HepG2 (cell line): ENCODE results near the gene SLC29A3. TPM values are rescaled to one million over a fixed set of nuclear protein-coding genes. Genes with fewer than 3 reads are reported as not detected.

Experiments used
- DBP ChIP-seq: sonication (generic); formaldehyde crosslinking; IDR thresholded peaks from 2 replicates; pipeline ENCODE4 v1.4.0; 2020; ENCODE audit warnings: missing genetic modification reagents; ENCODE audit errors: not compliant biosample characterization
- GATA4 ChIP-seq: sonication (generic); IDR thresholded peaks from 2 replicates; pipeline ENCODE4 v1.6.1; 2016; ENCODE audit warnings: antibody characterized with exemption, low read depth, borderline replicate concordance
- KLF11 ChIP-seq: IDR thresholded peaks from 2 replicates; pipeline ENCODE4 v1.6.1; 2016; ENCODE audit warnings: missing compliant biosample characterization
- KLF6 ChIP-seq: IDR thresholded peaks from 2 replicates; pipeline ENCODE4 v1.8.0; 2016; ENCODE audit warnings: missing biosample characterization, missing genetic modification reagents
- MIER2 ChIP-seq: IDR thresholded peaks from 2 replicates; pipeline ENCODE4 v1.6.1; 2016; ENCODE audit warnings: missing biosample characterization, missing genetic modification reagents
- MYPOP ChIP-seq: sonication (generic); formaldehyde crosslinking; IDR thresholded peaks from 2 replicates; pipeline ENCODE4 v1.8.1; 2023; ENCODE audit warnings: mild to moderate bottlenecking, moderate library complexity, missing genetic modification reagents
- NFE2 ChIP-seq: sonication (generic); formaldehyde crosslinking; IDR thresholded peaks from 2 replicates; pipeline ENCODE4 v1.4.0; 2020; ENCODE audit warnings: missing genetic modification reagents
- PHB2 ChIP-seq: fragments of 450-650 bp; IDR thresholded peaks from 2 replicates; pipeline ENCODE4 v1.6.1; 2018; ENCODE audit not compliant: partially characterized antibody
- SETDB1 ChIP-seq: sonication (generic); formaldehyde crosslinking; IDR thresholded peaks from 2 replicates; pipeline ENCODE4 v1.5.1; 2020; ENCODE audit warnings: missing genetic modification reagents, mild to moderate bottlenecking, borderline replicate concordance
- SOX6 ChIP-seq, 2 experiments: fragments of 450-650 bp in 1 of 2; sonication (generic) in 1 of 2; formaldehyde crosslinking in 1 of 2; IDR thresholded peaks; 2 replicates each; pipeline versions ENCODE4 v1.4.0 to v1.6.1; 2017 to 2020; ENCODE audit warnings: antibody characterized with exemption in 1 of 2, mild to moderate bottlenecking in 1 of 2, missing genetic modification reagents in 1 of 2
- SRF ChIP-seq: IDR thresholded peaks from 2 replicates; pipeline ENCODE4 v1.6.1; 2011; ENCODE audit warnings: mild to moderate bottlenecking, low read depth, low read length, moderate library complexity
- TOE1 ChIP-seq: sonication (generic); formaldehyde crosslinking; IDR thresholded peaks from 2 replicates; pipeline ENCODE4 v1.4.0; 2020; ENCODE audit warnings: mild to moderate bottlenecking, missing genetic modification reagents
- YEATS4 ChIP-seq: sonication (generic); formaldehyde crosslinking; IDR thresholded peaks from 2 replicates; pipeline ENCODE4 v1.4.0; 2020; ENCODE audit warnings: missing genetic modification reagents, borderline replicate concordance
- ZNF136 ChIP-seq: sonication (generic); formaldehyde crosslinking; IDR thresholded peaks from 2 replicates; pipeline ENCODE4 v1.8.1; 2022; ENCODE audit warnings: low read depth, mild to moderate bottlenecking, moderate library complexity, missing genetic modification reagents
- ZNF225 ChIP-seq: sonication (generic); formaldehyde crosslinking; IDR thresholded peaks from 2 replicates; pipeline ENCODE4 v1.4.0; 2020; ENCODE audit warnings: mild to moderate bottlenecking, missing genetic modification reagents
- ZNF33B ChIP-seq: sonication (generic); formaldehyde crosslinking; IDR thresholded peaks from 2 replicates; pipeline ENCODE4 v1.5.1; 2020; ENCODE audit warnings: mild to moderate bottlenecking, missing genetic modification reagents
- ZNF570 ChIP-seq: sonication (generic); formaldehyde crosslinking; IDR thresholded peaks from 2 replicates; pipeline ENCODE4 v1.4.0; 2020; ENCODE audit warnings: mild to moderate bottlenecking, missing genetic modification reagents, borderline replicate concordance
- ZNF761 ChIP-seq: sonication (generic); formaldehyde crosslinking; conservative IDR thresholded peaks from 2 replicates; pipeline ENCODE4 v1.4.0; 2020; ENCODE audit warnings: mild to moderate bottlenecking, missing genetic modification reagents
- polyA plus RNA-seq, 8 experiments: library from polyadenylated mRNA; depleted of rRNA in 3 of 8; stranded (reverse) in 7 of 8; unstranded in 1 of 8; fragments of >200 nt; fragmentation: Illumina TruSeq in 4 of 8; extraction: Trizol in 4 of 8; gene quantifications; 2 replicates each; pipeline versions ENCODE4 v1.2.1 to v1.2.3, GENCODE V29; 2011 to 2016; ENCODE audit warnings: low read depth in 4 of 8, missing spikeins in 1 of 8, mixed read lengths in 1 of 8; ENCODE audit not compliant: insufficient read depth in 1 of 8
- total RNA-seq, 5 experiments: library from RNA; depleted of rRNA; stranded (reverse); fragments of >200 nt; fragmentation: Illumina TruSeq; extraction: Trizol; gene quantifications; 2 replicates each; pipeline ENCODE4 v1.2.3, GENCODE V29; 2016; ENCODE audit warnings: low read depth in 1 of 5
- TF ChIP-seq, protein P1 (sequence below): sonication (generic); formaldehyde crosslinking; IDR thresholded peaks from 2 replicates; pipeline ENCODE4 v1.4.0; 2020; ENCODE audit warnings: missing genetic modification reagents, borderline replicate concordance
- TF ChIP-seq, protein P2 (sequence below), 2 experiments: sonication (generic) in 1 of 2; formaldehyde crosslinking in 1 of 2; IDR thresholded peaks; 2 replicates each; pipeline versions ENCODE4 v1.5.1 to v1.6.1; 2011 to 2020; ENCODE audit warnings: borderline replicate concordance in 1 of 2, low read depth in 1 of 2, low read length in 1 of 2, mild to moderate bottlenecking in 1 of 2, missing genetic modification reagents in 1 of 2, moderate library complexity in 1 of 2
- TF ChIP-seq, protein P3 (sequence below): fragments of 450-650 bp; IDR thresholded peaks from 2 replicates; pipeline ENCODE4 v1.6.1; 2017

The SLC29A3 gene
- total and polyA plus RNA-seq, 2 of the 13 experiments (the other 11 are each of a cell fraction or from before 2014, with no cell fraction given): 8.6 to 11.8 TPM

DNA sequence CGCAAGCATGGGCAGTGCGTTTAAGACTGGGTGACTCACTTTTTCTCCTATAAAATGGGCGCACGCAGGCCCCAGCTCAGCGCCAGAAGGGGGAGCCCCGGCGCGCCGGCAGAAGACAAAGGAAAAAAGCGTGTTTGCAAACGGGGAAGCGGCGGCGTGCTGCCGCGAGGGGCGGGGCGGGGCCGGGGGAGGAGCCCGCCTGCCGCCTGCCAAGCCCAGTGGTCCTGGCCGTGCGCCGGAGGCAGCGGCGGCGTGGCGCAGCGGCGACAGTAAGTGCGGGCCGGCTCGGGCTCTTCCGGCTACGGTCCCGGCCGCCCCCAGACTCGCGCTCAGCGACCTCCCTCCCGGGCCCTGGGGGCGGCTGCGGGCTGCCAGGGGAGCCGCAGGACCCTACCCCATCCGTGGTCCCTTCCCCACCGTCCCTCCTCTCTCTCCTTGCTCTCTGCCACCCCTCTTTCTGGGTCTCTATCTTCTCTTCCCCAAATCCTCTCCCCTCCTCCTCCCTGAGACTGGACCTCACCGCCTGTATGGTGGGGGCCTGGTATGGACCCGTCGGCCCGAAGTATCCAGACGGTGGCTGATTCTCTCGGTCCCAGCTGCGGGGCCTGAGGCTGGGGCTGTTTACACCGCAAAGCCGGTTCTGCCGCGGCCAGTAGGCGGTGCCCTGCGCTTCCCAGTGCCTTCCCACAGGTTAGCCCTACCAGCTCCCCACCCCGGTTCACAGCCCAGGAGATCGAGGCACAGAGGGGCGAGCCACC lies at the start of gene SLC29A3 (continued):
- TF ChIP-seq, protein P1, sequence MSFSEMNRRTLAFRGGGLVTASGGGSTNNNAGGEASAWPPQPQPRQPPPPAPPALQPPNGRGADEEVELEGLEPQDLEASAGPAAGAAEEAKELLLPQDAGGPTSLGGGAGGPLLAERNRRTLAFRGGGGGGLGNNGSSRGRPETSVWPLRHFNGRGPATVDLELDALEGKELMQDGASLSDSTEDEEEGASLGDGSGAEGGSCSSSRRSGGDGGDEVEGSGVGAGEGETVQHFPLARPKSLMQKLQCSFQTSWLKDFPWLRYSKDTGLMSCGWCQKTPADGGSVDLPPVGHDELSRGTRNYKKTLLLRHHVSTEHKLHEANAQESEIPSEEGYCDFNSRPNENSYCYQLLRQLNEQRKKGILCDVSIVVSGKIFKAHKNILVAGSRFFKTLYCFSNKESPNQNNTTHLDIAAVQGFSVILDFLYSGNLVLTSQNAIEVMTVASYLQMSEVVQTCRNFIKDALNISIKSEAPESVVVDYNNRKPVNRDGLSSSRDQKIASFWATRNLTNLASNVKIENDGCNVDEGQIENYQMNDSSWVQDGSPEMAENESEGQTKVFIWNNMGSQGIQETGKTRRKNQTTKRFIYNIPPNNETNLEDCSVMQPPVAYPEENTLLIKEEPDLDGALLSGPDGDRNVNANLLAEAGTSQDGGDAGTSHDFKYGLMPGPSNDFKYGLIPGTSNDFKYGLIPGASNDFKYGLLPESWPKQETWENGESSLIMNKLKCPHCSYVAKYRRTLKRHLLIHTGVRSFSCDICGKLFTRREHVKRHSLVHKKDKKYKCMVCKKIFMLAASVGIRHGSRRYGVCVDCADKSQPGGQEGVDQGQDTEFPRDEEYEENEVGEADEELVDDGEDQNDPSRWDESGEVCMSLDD: no peak
- TF ChIP-seq SOX6 (IDR thresholded peaks at IDR 0.05) (no peak), SOX6 (CRISPR knock-in tag; IDR thresholded peaks at IDR 0.05) (peak; percentile 14; the same call in 1 of the 2 replicates), SRF (no peak), NFE2 (CRISPR knock-in tag) (no peak), ZNF136 (CRISPR knock-in tag) (no peak), PHB2 (no peak), MIER2 (CRISPR knock-in tag) (no peak), TOE1 (CRISPR knock-in tag) (no peak), GATA4 (no peak), MYPOP (CRISPR knock-in tag) (peak; percentile 47; the same call in 1 of the 2 replicates), KLF6 (CRISPR knock-in tag) (peak; percentile 41; the same call in 1 of the 2 replicates), YEATS4 (peak; percentile 78), KLF11 (CRISPR knock-in tag) (no peak), ZNF761 (CRISPR knock-in tag) (no peak), ZNF225 (CRISPR knock-in tag) (0 out of 2 replicates have a peak, but pooled peaks have one; percentile 25), ZNF33B (CRISPR knock-in tag) (no peak; the same call in 1 of the 2 replicates), ZNF570 (CRISPR knock-in tag) (no peak), DBP (CRISPR knock-in tag) (no peak), SETDB1 (CRISPR knock-in tag) (no peak)
- TF ChIP-seq, protein P2, sequence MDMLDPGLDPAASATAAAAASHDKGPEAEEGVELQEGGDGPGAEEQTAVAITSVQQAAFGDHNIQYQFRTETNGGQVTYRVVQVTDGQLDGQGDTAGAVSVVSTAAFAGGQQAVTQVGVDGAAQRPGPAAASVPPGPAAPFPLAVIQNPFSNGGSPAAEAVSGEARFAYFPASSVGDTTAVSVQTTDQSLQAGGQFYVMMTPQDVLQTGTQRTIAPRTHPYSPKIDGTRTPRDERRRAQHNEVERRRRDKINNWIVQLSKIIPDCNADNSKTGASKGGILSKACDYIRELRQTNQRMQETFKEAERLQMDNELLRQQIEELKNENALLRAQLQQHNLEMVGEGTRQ (IDR thresholded peaks at IDR 0.05; ENCODE audit: low read depth, low read length): no peak
- TF ChIP-seq, protein P2 (CRISPR knock-in tag; IDR thresholded peaks at IDR 0.05; ENCODE audit: borderline replicate concordance): no peak
- TF ChIP-seq, protein P3, sequence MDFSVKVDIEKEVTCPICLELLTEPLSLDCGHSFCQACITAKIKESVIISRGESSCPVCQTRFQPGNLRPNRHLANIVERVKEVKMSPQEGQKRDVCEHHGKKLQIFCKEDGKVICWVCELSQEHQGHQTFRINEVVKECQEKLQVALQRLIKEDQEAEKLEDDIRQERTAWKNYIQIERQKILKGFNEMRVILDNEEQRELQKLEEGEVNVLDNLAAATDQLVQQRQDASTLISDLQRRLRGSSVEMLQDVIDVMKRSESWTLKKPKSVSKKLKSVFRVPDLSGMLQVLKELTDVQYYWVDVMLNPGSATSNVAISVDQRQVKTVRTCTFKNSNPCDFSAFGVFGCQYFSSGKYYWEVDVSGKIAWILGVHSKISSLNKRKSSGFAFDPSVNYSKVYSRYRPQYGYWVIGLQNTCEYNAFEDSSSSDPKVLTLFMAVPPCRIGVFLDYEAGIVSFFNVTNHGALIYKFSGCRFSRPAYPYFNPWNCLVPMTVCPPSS: no peak
